GM20431 (cell line): ENCODE results near the gene ARFGAP2.

ENCODE experiments used
- in situ Hi-C: fragments of 300-500 bp; cut with MseI, MboI; formaldehyde crosslinking; loops from one replicate; pipeline ENCODE4 v1.15.0; 2020; ENCODE audit warnings: low sequenced_read_pairs; ENCODE audit not compliant: unreplicated experiment

The ARFGAP2 gene

GRCh38 chr11:47152953-47153950 lies 23.4 kb downstream of the ARFGAP2 start:
- in situ Hi-C loops, result loop anchor here (10.0 kb wide), 1 partner anchor 268 kb away; no protein-coding TSS in a partner anchor

- in situ Hi-C loops, result loop anchor here (10.0 kb wide), 1 partner anchor 268 kb away; no protein-coding TSS in a partner anchor
Observed at GRCh38 chr11:47152126-47152952, 24.3 kb downstream of the ARFGAP2 start.

GRCh38 chr11:47149782-47150181 lies 26.9 kb downstream of the ARFGAP2 start:
- in situ Hi-C loops, result loop anchor here (10.0 kb wide), 1 partner anchor 265 kb away; no protein-coding TSS in a partner anchor

- in situ Hi-C loops, result no loop called here
Observed at GRCh38 chr11:47148903-47149531, 27.7 kb downstream of the ARFGAP2 start.

- in situ Hi-C loops, result no loop called here
Observed at GRCh38 chr11:47148270-47148669, 28.4 kb downstream of the ARFGAP2 start.

- in situ Hi-C loops, result no loop called here
Observed at GRCh38 chr11:47147681-47148080, 29.0 kb downstream of the ARFGAP2 start.

- in situ Hi-C loops, result no loop called here
Observed at GRCh38 chr11:47147250-47147649, 29.4 kb downstream of the ARFGAP2 start.

GRCh38 chr11:47144541-47144940 lies 32.1 kb downstream of the ARFGAP2 start:
- in situ Hi-C loops, result no loop called here

- in situ Hi-C loops, result no loop called here
Observed at GRCh38 chr11:47143322-47143721, 33.4 kb downstream of the ARFGAP2 start.

- in situ Hi-C loops, result no loop called here
Observed at GRCh38 chr11:47139878-47140277, 36.8 kb downstream of the ARFGAP2 start.

GRCh38 chr11:47137476-47137875 lies 39.2 kb downstream of the ARFGAP2 start:
- in situ Hi-C loops, result no loop called here

GRCh38 chr11:47136921-47137320 lies 39.8 kb downstream of the ARFGAP2 start:
- in situ Hi-C loops, result no loop called here

GRCh38 chr11:47136327-47136726 lies 40.4 kb downstream of the ARFGAP2 start:
- in situ Hi-C loops, result no loop called here

- in situ Hi-C loops, result no loop called here
Observed at GRCh38 chr11:47132981-47133380, 43.7 kb downstream of the ARFGAP2 start.

GRCh38 chr11:47132490-47132889 lies 44.2 kb downstream of the ARFGAP2 start:
- in situ Hi-C loops, result no loop called here

GRCh38 chr11:47131136-47131535 lies 45.5 kb downstream of the ARFGAP2 start:
- in situ Hi-C loops, result no loop called here

GRCh38 chr11:47130543-47130942 lies 46.1 kb downstream of the ARFGAP2 start:
- in situ Hi-C loops, result no loop called here

- in situ Hi-C loops, result no loop called here
Observed at GRCh38 chr11:47127213-47127612, 49.5 kb downstream of the ARFGAP2 start.

GRCh38 chr11:47125083-47125482 lies 51.6 kb downstream of the ARFGAP2 start:
- in situ Hi-C loops, result no loop called here

GRCh38 chr11:47124675-47125074 lies 52.0 kb downstream of the ARFGAP2 start:
- in situ Hi-C loops, result no loop called here
